H1 (cell line): Measurements from ENCODE around the gene ELFN1. TPM values are rescaled to one million over a fixed set of nuclear protein-coding genes. Genes with fewer than 3 reads are reported as not detected.

ENCODE experiments used
- CTCF ChIA-PET: fragments of 300-600 bp; sonication (Branson Sonifier 250); formaldehyde crosslinking; loops from one replicate; lab custom pipeline; 2021; ENCODE audit not compliant: partially characterized antibody; lab: Charles Lee
- POLR2A ChIA-PET: fragments of 300-600 bp; sonication (Branson Sonifier 250); formaldehyde crosslinking; loops from one replicate; lab custom pipeline; 2021; ENCODE audit warnings: inconsistent platforms; ENCODE audit not compliant: partially characterized antibody; lab: Charles Lee
- DNase-seq, 2 experiments: peaks; one replicate each; pipeline versions ENCODE4 v3.0.0 to v3.0.0-alpha.2; 2010 to 2022; ENCODE audit warnings: low spot score in 2 of 2, low read depth in 1 of 2, mixed read lengths in 1 of 2
- FAIRE-seq: peaks from 2 replicates; lab custom pipeline; 2011; peaks lifted over from hg19 to GRCh38; lab: Jason Lieb, UNC
- H2AFZ ChIP-seq: 2 replicates; pipeline ENCODE4 v1.8.1; 2012; ENCODE audit warnings: low read length, inconsistent platforms
- H2AK5ac ChIP-seq: 2 replicates; pipeline ENCODE4 v1.6.1; 2013; ENCODE audit warnings: low read depth, low read length
- H2BK120ac ChIP-seq: replicated peaks from 2 replicates; pipeline ENCODE3; 2013; ENCODE audit warnings: low read depth, low read length, inconsistent platforms
- H2BK12ac ChIP-seq: 2 replicates; pipeline ENCODE4 v1.6.1; 2013; ENCODE audit warnings: low read depth, low read length
- H2BK15ac ChIP-seq: 2 replicates; pipeline ENCODE4 v1.6.1; 2013; ENCODE audit warnings: low read length
- H2BK20ac ChIP-seq: 2 replicates; pipeline ENCODE4 v1.6.1; 2013; ENCODE audit warnings: low read length
- H2BK5ac ChIP-seq: 2 replicates; pipeline ENCODE4 v1.6.1; 2013; ENCODE audit warnings: low read depth, low read length
- H3K14ac ChIP-seq: 2 replicates; pipeline ENCODE4 v1.6.1; 2013; ENCODE audit warnings: inconsistent platforms; ENCODE audit not compliant: insufficient read length
- H3K18ac ChIP-seq: 2 replicates; pipeline ENCODE4 v1.6.1; 2013; ENCODE audit warnings: low read length; ENCODE audit errors: extremely low read depth
- H3K23ac ChIP-seq: 2 replicates; pipeline ENCODE4 v1.6.1; 2013; ENCODE audit warnings: inconsistent platforms; ENCODE audit not compliant: insufficient read length
- H3K23me2 ChIP-seq: 2 replicates; pipeline ENCODE4 v1.6.1; 2013; ENCODE audit warnings: low read depth, low read length
- H3K27ac ChIP-seq: 2 replicates; pipeline ENCODE4 v1.6.1; 2011; ENCODE audit warnings: low read depth, low read length, inconsistent platforms
- H3K27me3 ChIP-seq, 4 experiments: replicated peaks in 1 of 4; 1 replicate in 1 of 4; 2 replicates in 3 of 4; pipeline versions ENCODE4 v1.6.1 to v1.8.1; 2011 to 2013; ENCODE audit warnings: low read length in 3 of 4, mild to moderate bottlenecking in 3 of 4, inconsistent platforms in 2 of 4, mixed read lengths in 2 of 4, moderate library complexity in 1 of 4; ENCODE audit not compliant: control insufficient read depth in 3 of 4, insufficient read depth in 3 of 4; ENCODE audit errors: extremely low read depth in 1 of 4
- H3K36me3 ChIP-seq, 4 experiments: 2 replicates each; pipeline versions ENCODE4 v1.6.1 to v1.8.1; 2011 to 2013; ENCODE audit warnings: mild to moderate bottlenecking in 4 of 4, low read length in 3 of 4, moderate library complexity in 2 of 4, control low read depth in 1 of 4, inconsistent platforms in 1 of 4; ENCODE audit not compliant: insufficient read depth in 4 of 4, control insufficient read depth in 2 of 4
- H3K4ac ChIP-seq: replicated peaks from 2 replicates; pipeline ENCODE3; 2013; ENCODE audit warnings: low read length, low read depth, mixed read lengths, inconsistent platforms; ENCODE audit not compliant: insufficient read length
- H3K4me1 ChIP-seq, 4 experiments: replicated peaks in 1 of 4; 1 replicate in 1 of 4; 2 replicates in 3 of 4; pipeline versions ENCODE4 v1.6.1 to v1.8.1; 2011 to 2013; ENCODE audit warnings: low read length in 3 of 4, inconsistent platforms in 2 of 4, mixed read lengths in 1 of 4; ENCODE audit not compliant: insufficient read depth in 4 of 4, control insufficient read depth in 3 of 4
- H3K4me2 ChIP-seq, 2 experiments: 2 replicates each; pipeline versions ENCODE4 v1.6.1 to v1.8.1; 2011 to 2013; ENCODE audit warnings: low read depth in 2 of 2, low read length in 2 of 2, control low read depth in 1 of 2, inconsistent platforms in 1 of 2, mild to moderate bottlenecking in 1 of 2; ENCODE audit not compliant: insufficient read depth in 1 of 2
- H3K4me3 ChIP-seq, 4 experiments: fragments of 200-600, 300-600 bp in 1 of 4; sonication (generic), shearing (Covaris generic), sonication (Bioruptor Twin) in 1 of 4; 2 replicates each; pipeline versions ENCODE4 v1.5.1 to v1.8.1; 2011 to 2016; ENCODE audit warnings: low read length in 4 of 4, low read depth in 3 of 4, control low read depth in 2 of 4, inconsistent platforms in 2 of 4, mild to moderate bottlenecking in 2 of 4, mixed read lengths in 1 of 4, moderate library complexity in 1 of 4; ENCODE audit not compliant: insufficient read depth in 2 of 4; ENCODE audit errors: extremely low read depth in 1 of 4
- H3K56ac ChIP-seq: replicated peaks from 2 replicates; pipeline ENCODE3; 2013; ENCODE audit warnings: low read depth, mild to moderate bottlenecking, mixed read lengths, low read length, inconsistent platforms; ENCODE audit not compliant: insufficient read length
- H3K79me1 ChIP-seq: 2 replicates; pipeline ENCODE4 v1.6.1; 2013; ENCODE audit warnings: low read depth, low read length, control low read depth
- H3K79me2 ChIP-seq, 2 experiments: 2 replicates each; pipeline versions ENCODE4 v1.6.1 to v1.8.1; 2012 to 2013; ENCODE audit warnings: low read length in 2 of 2, mild to moderate bottlenecking in 2 of 2, inconsistent platforms in 1 of 2; ENCODE audit not compliant: insufficient read depth in 2 of 2, control insufficient read depth in 1 of 2
- H3K9ac ChIP-seq, 4 experiments: replicated peaks in 1 of 4; 1 replicate in 1 of 4; 2 replicates in 3 of 4; pipeline versions ENCODE4 v1.6.1 to v1.8.1; 2011 to 2013; ENCODE audit warnings: low read depth in 3 of 4, low read length in 3 of 4, control low read depth in 2 of 4, mild to moderate bottlenecking in 2 of 4, moderate library complexity in 2 of 4, inconsistent platforms in 1 of 4; ENCODE audit errors: extremely low read depth in 1 of 4
- H3K9me3 ChIP-seq, 2 experiments: 2 replicates each; pipeline versions ENCODE4 v1.6.1 to v1.8.1; 2012 to 2013; ENCODE audit warnings: mild to moderate bottlenecking in 2 of 2, moderate library complexity in 2 of 2, control low read depth in 1 of 2, inconsistent platforms in 1 of 2, low read depth in 1 of 2, low read length in 1 of 2, mixed read lengths in 1 of 2; ENCODE audit not compliant: insufficient read depth in 2 of 2
- H4K20me1 ChIP-seq, 2 experiments: replicated peaks in 1 of 2; 2 replicates each; pipeline versions ENCODE3 to v1.8.1; 2011 to 2013; ENCODE audit warnings: inconsistent platforms in 2 of 2, low read length in 2 of 2, mild to moderate bottlenecking in 1 of 2; ENCODE audit not compliant: insufficient read depth in 2 of 2, control insufficient read depth in 1 of 2
- H4K5ac ChIP-seq: 2 replicates; pipeline ENCODE4 v1.6.1; 2013; ENCODE audit warnings: low read length, low read depth, mixed read lengths, inconsistent platforms; ENCODE audit not compliant: insufficient read length
- H4K8ac ChIP-seq: 2 replicates; pipeline ENCODE4 v1.8.0; 2013; ENCODE audit warnings: mild to moderate bottlenecking, moderate library complexity, low read length, inconsistent platforms; ENCODE audit not compliant: insufficient read depth; ENCODE audit errors: extremely low read depth
- H4K91ac ChIP-seq: replicated peaks from 2 replicates; pipeline ENCODE3; 2013; ENCODE audit warnings: low read length, mixed read lengths, inconsistent platforms; ENCODE audit not compliant: insufficient read length
- ASH2L ChIP-seq: fragments of 200-600, 300-600 bp; sonication (generic); IDR thresholded peaks from one replicate; pipeline ENCODE4 v1.7.1; 2017; ENCODE audit warnings: low read length
- CBX5 ChIP-seq: fragments of 300-800, 300-1000 bp; sonication (generic); IDR thresholded peaks from 2 replicates; pipeline ENCODE4 v1.7.1; 2016; ENCODE audit warnings: antibody characterized with exemption, low read length, low read depth
- GABPA ChIP-seq: IDR thresholded peaks from 2 replicates; pipeline ENCODE4 v1.6.1; 2011; ENCODE audit warnings: mild to moderate bottlenecking, low read length, moderate library complexity, borderline replicate concordance; ENCODE audit not compliant: insufficient read depth
- KDM5A ChIP-seq: fragments of 200-600 bp; IDR thresholded peaks from 2 replicates; pipeline ENCODE4 v1.7.1; 2012; ENCODE audit warnings: mild to moderate bottlenecking, low read length, inconsistent platforms, mixed read lengths
- NANOG ChIP-seq: IDR thresholded peaks from 2 replicates; pipeline ENCODE4 v1.6.1; 2011; ENCODE audit warnings: low read length, low read depth, mild to moderate bottlenecking, inconsistent platforms; ENCODE audit not compliant: insufficient read depth, poor library complexity, severe bottlenecking
- RBBP5 ChIP-seq: IDR thresholded peaks from 2 replicates; pipeline ENCODE4 v1.7.1; 2012; ENCODE audit warnings: low read depth, mild to moderate bottlenecking, inconsistent platforms, low read length, moderate library complexity, borderline replicate concordance
- SIN3A ChIP-seq, 2 experiments: IDR thresholded peaks in 1 of 2; conservative IDR thresholded peaks in 1 of 2; 2 replicates each; pipeline ENCODE4 v1.6.1; 2011 to 2012; ENCODE audit warnings: low read length in 2 of 2, improper control_type of control experiment in 1 of 2, low read depth in 1 of 2, mild to moderate bottlenecking in 1 of 2
- SP4 ChIP-seq: IDR thresholded peaks from 2 replicates; pipeline ENCODE4 v1.6.1; 2012; ENCODE audit warnings: low read length, inconsistent platforms
- SRF ChIP-seq: IDR thresholded peaks from 2 replicates; pipeline ENCODE4 v1.6.1; 2011; ENCODE audit warnings: mild to moderate bottlenecking, low read depth, low read length, moderate library complexity
- SUZ12 ChIP-seq: fragments of 200-600 bp; sonication (generic); IDR thresholded peaks from 2 replicates; pipeline ENCODE4 v1.6.1; 2012; ENCODE audit warnings: mild to moderate bottlenecking, inconsistent platforms, low read length, moderate library complexity, mixed read lengths
- TCF12 ChIP-seq: IDR thresholded peaks from 2 replicates; pipeline ENCODE4 v1.6.1; 2011; ENCODE audit warnings: low read depth, mild to moderate bottlenecking, low read length
- ZNF274 ChIP-seq: IDR thresholded peaks from 2 replicates; pipeline ENCODE4 v1.7.0; 2012; ENCODE audit warnings: low read length, borderline replicate concordance; ENCODE audit errors: extremely low read depth
- WGBS, 2 experiments: shearing (Covaris generic) in 1 of 2; methylation state at CpG; one replicate each; pipeline versions ENCODE4 v1.1.6 to v1.1.7; 2013 to 2015; ENCODE audit warnings: low lambda C conversion rate in 2 of 2, mixed read lengths in 2 of 2, inconsistent platforms in 1 of 2, low coverage in 1 of 2, missing lambda C conversion rate in 1 of 2; ENCODE audit not compliant: insufficient replicate concordance in 2 of 2, insufficient coverage in 1 of 2, insufficient read length in 1 of 2; ENCODE audit errors: extremely low coverage in 1 of 2, missing lambda C conversion rate in 1 of 2; 5-methylcytosine and 5-hydroxymethylcytosine counted together
- polyA plus RNA-seq, 7 experiments: library from polyadenylated mRNA; depleted of rRNA in 3 of 7; stranded (reverse) in 5 of 7; unstranded in 2 of 7; fragments of >200 nt in 5 of 7; fragments of 200-250 nt in 2 of 7; gene quantifications; 1 replicate in 5 of 7; 2 replicates in 1 of 7; 4 replicates in 1 of 7; pipeline versions ENCODE4 v1.2.1 to v1.2.3, GENCODE V29; 2011 to 2013; ENCODE audit warnings: missing spikeins in 2 of 7, mixed read lengths in 2 of 7
- total RNA-seq: library from RNA; stranded (reverse); fragmentation: NEBNext Ultra II Directional; extraction: Animal tissue kit (Norgen Biotek cat#: 25700); gene quantifications from 2 replicates; pipeline ENCODE4 v1.2.1, GENCODE V29; 2021
- TF ChIP-seq, protein P1 (sequence below): IDR thresholded peaks from 2 replicates; pipeline ENCODE4 v1.6.1; 2012; ENCODE audit warnings: inconsistent platforms

ELFN1 gene
- total and polyA plus RNA-seq, 2 of the 8 experiments (the other 6 are each of a cell fraction or from before 2014, with no cell fraction given), result 2.0 to 4.5 TPM

GRCh38 chr7:1765336-1765735 is 95.3 kb downstream of the ELFN1 start:
- Histone ChIP-seq H3K36me3 (no peaks in the 10 kb centered on the region), H3K27me3 (0 out of 7 replicates have a peak, but pooled peaks cover 0 to 3% (median 0%) of the 10 kb centered on the region in 4 experiments), H3K4me1 (no peaks in the 10 kb centered on the region), H3K56ac (no peak overlapping the region), H2BK20ac (no peak overlapping the region), H3K18ac (no peak overlapping the region), H3K79me1 (no peaks in the 10 kb centered on the region), H4K8ac (no peak overlapping the region), H4K91ac (no peak overlapping the region), H3K23ac (no peak overlapping the region), H3K9me3 (peaks cover 3 to 17% of the 10 kb centered on the region in 2 experiments; a peak in 3 of 4 replicates), H3K4ac (no peak overlapping the region), H2AFZ (no peak overlapping the region), H3K27ac (no peak overlapping the region), H2BK15ac (no peak overlapping the region), H2BK5ac (no peak overlapping the region), H3K4me2 (no peak overlapping the region), H2BK120ac (no peak overlapping the region), H3K23me2 (peaks cover 2% of the 10 kb centered on the region; the same call in 1 of the 2 replicates), H3K14ac (no peak overlapping the region), H3K79me2 (no peaks in the 10 kb centered on the region), H2BK12ac (no peak overlapping the region), H2AK5ac (no peak overlapping the region), H3K4me3 (no peak overlapping the region), H4K5ac (no peak overlapping the region), H3K9ac (no peak overlapping the region), H4K20me1 (peaks cover 0 to 1% of the 10 kb centered on the region in 2 experiments)
- no peak for DNase-seq
- ChIA-PET POLR2A (no interaction called here), CTCF (interaction anchor here (1.0 kb wide), 1 partner anchor 15 kb away, joined by 6 read pairs; no protein-coding TSS in a partner anchor)
- 93% methylated on average over 13 of the region's 13 CpGs; no CpG with 5 or more reads in 1 of the 2 experiments for WGBS, 2 experiments
- FAIRE-seq, result no peak
- TF ChIP-seq SIN3A (conservative IDR thresholded peaks at IDR 0.05 in 1 of 2, IDR thresholded peaks at IDR 0.05 in 1 of 2; ENCODE audit: low read depth in 1 of 2, low read length in 2 of 2), result no peak
- no peak for TF ChIP-seq SUZ12
- TF ChIP-seq KDM5A, result no peak
- TF ChIP-seq SP4, result no peak
- no peak for TF ChIP-seq ZNF274
- TF ChIP-seq RBBP5, result no peak
- no peak for TF ChIP-seq CBX5
- TF ChIP-seq NANOG, result no peak
- TF ChIP-seq ASH2L, result no peak
- TF ChIP-seq, protein P1, sequence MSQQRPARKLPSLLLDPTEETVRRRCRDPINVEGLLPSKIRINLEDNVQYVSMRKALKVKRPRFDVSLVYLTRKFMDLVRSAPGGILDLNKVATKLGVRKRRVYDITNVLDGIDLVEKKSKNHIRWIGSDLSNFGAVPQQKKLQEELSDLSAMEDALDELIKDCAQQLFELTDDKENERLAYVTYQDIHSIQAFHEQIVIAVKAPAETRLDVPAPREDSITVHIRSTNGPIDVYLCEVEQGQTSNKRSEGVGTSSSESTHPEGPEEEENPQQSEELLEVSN, result no peak
- TF ChIP-seq TCF12, result no peak
- TF ChIP-seq GABPA, result no peak
- TF ChIP-seq SRF, result no peak
